OCI-LY7 (cell line): ENCODE measurements around the gene IRF2BP1. TPM values are rescaled to one million over a fixed set of nuclear protein-coding genes. Genes with fewer than 3 reads are reported as not detected.

Experiments used
- Bru-seq: library from RNA; stranded (reverse); fragments of 400-500 nt; gene quantifications from one replicate; lab custom pipeline; 2021; lab: Mats Ljungman, UMichigan
- BruChase-seq, 2 experiments: library from RNA; stranded (reverse); fragments of 400-500 nt; gene quantifications; one replicate each; lab custom pipeline; 2021; lab: Mats Ljungman, UMichigan
- BruUV-seq: library from RNA; stranded (reverse); fragments of 400-500 nt; replicated peaks from 2 replicates; lab custom pipeline; 2021; lab: Mats Ljungman, UMichigan
- CTCF ChIA-PET: fragments of 300-600 bp; sonication (Branson Sonifier 250); formaldehyde crosslinking; loops from one replicate; lab custom pipeline; 2022; ENCODE audit warnings: antibody characterized with exemption; ENCODE audit not compliant: unreplicated experiment; lab: Charles Lee
- POLR2A ChIA-PET: fragments of 300-600 bp; sonication (Branson Sonifier 250); formaldehyde crosslinking; loops from one replicate; lab custom pipeline; 2022; ENCODE audit warnings: antibody characterized with exemption; lab: Charles Lee
- DNase-seq: peaks from one replicate; pipeline ENCODE4 v3.0.0-alpha.2; 2015; ENCODE audit warnings: low spot score
- H2AFZ ChIP-seq: fragments of 200-600 bp; sonication (generic), shearing (Covaris generic); 2 replicates; pipeline ENCODE4 v1.6.1; 2014; ENCODE audit warnings: mild to moderate bottlenecking, antibody characterized with exemption, low read length, moderate library complexity
- H3K27ac ChIP-seq: fragments of 200-600 bp; sonication (generic); 2 replicates; pipeline ENCODE4 v1.5.1; 2014; ENCODE audit warnings: mixed run types, low read depth, mild to moderate bottlenecking, moderate library complexity, low read length, inconsistent platforms; ENCODE audit not compliant: poor library complexity, severe bottlenecking
- H3K36me3 ChIP-seq: fragments of 200-600 bp; sonication (generic); 2 replicates; pipeline ENCODE4 v1.6.1; 2014; ENCODE audit warnings: mild to moderate bottlenecking, antibody characterized with exemption, low read length, moderate library complexity, mixed read lengths; ENCODE audit not compliant: insufficient read depth
- H3K4me1 ChIP-seq: fragments of 200-600 bp; sonication (generic); 2 replicates; pipeline ENCODE4 v1.5.1; 2014; ENCODE audit warnings: mild to moderate bottlenecking, low read length; ENCODE audit not compliant: insufficient read depth, poor library complexity, severe bottlenecking
- H3K4me2 ChIP-seq: fragments of 200-600 bp; sonication (generic); 2 replicates; pipeline ENCODE4 v1.6.1; 2014; ENCODE audit warnings: mild to moderate bottlenecking, low read length
- H3K4me3 ChIP-seq: fragments of 200-600 bp; sonication (generic); 2 replicates; pipeline ENCODE4 v1.5.1; 2014; ENCODE audit warnings: mild to moderate bottlenecking, low read depth, low read length; ENCODE audit not compliant: poor library complexity, severe bottlenecking
- H3K79me2 ChIP-seq: fragments of 200-600 bp; sonication (generic); 2 replicates; pipeline ENCODE4 v1.6.1; 2016; ENCODE audit warnings: low read depth, mild to moderate bottlenecking, low read length, moderate library complexity, mixed read lengths; ENCODE audit not compliant: insufficient read depth
- H3K9me2 ChIP-seq: fragments of 200-600 bp; sonication (generic); 2 replicates; pipeline ENCODE4 v1.6.1; 2016; ENCODE audit warnings: mild to moderate bottlenecking, low read length, mixed read lengths; ENCODE audit not compliant: insufficient read depth
- H3K9me3 ChIP-seq: fragments of 200-600 bp; sonication (generic); 2 replicates; pipeline ENCODE4 v1.6.1; 2014; ENCODE audit warnings: mild to moderate bottlenecking, mixed run types, low read length, mixed read lengths
- H4K20me1 ChIP-seq: fragments of 200-600 bp; sonication (generic); 2 replicates; pipeline ENCODE4 v1.6.1; 2014; ENCODE audit warnings: mild to moderate bottlenecking, antibody characterized with exemption, low read length, moderate library complexity, mixed read lengths; ENCODE audit not compliant: insufficient read depth
- EZH2phosphoT487 ChIP-seq: fragments of 200-600 bp; sonication (generic); IDR thresholded peaks from 2 replicates; pipeline ENCODE4 v1.6.1; 2018; ENCODE audit warnings: low read depth, borderline replicate concordance, mild to moderate bottlenecking, mixed run types, antibody characterized with exemption, low read length, moderate library complexity, mixed read lengths
- intact Hi-C: fragments of 100-400 bp; cut with micrococcal nuclease; formaldehyde crosslinking; loops from one replicate; pipeline ENCODE4 v1.10.0; 2022; ENCODE audit not compliant: unreplicated experiment
- long read RNA-seq: library from polyadenylated mRNA; stranded (forward); transcript quantifications from one replicate; pipeline ENCODE4 v2.0.0, GENCODE V29; 2022
- total RNA-seq, 2 experiments: library from RNA; depleted of rRNA in 1 of 2; stranded (reverse); fragments of >200 nt in 1 of 2; shearing (Covaris generic) in 1 of 2; gene quantifications; 2 replicates each; pipeline ENCODE4 v1.2.3, GENCODE V29; 2014 to 2022
- TF ChIP-seq, protein P1 (sequence below): fragments of 200-600 bp; sonication (generic); conservative IDR thresholded peaks from 2 replicates; pipeline ENCODE4 v1.5.1; 2014; ENCODE audit warnings: mild to moderate bottlenecking, antibody characterized with exemption, low read length, moderate library complexity, mixed read lengths

IRF2BP1 gene
- total RNA-seq (2014; rRNA removed; shearing (Covaris generic)) = 47.4 and 53.5 TPM in 2 replicates
- total RNA-seq (2022) = 25.4 and 30.9 TPM in 2 replicates
- Bru-seq, nascent RNA = percentile 41 among the genes with signal in this experiment
- BruChase-seq, experiment 1, labeled RNA remaining after a 6-hour chase = percentile 49 among the genes with signal in this experiment
- percentile 78 among the genes with signal in this experiment for BruChase-seq, experiment 2, labeled RNA remaining after a 2-hour chase
- long read RNA-seq, transcript IRF2BP1-201 (1 exons, 2,564 nt) = major isoform, 113 of 113 reads
- long read RNA-seq, partial matches to known transcripts = 0 of 113 reads
- long read RNA-seq, other reads (novel, unspliced or antisense) = 0 of 113 reads

DNA sequence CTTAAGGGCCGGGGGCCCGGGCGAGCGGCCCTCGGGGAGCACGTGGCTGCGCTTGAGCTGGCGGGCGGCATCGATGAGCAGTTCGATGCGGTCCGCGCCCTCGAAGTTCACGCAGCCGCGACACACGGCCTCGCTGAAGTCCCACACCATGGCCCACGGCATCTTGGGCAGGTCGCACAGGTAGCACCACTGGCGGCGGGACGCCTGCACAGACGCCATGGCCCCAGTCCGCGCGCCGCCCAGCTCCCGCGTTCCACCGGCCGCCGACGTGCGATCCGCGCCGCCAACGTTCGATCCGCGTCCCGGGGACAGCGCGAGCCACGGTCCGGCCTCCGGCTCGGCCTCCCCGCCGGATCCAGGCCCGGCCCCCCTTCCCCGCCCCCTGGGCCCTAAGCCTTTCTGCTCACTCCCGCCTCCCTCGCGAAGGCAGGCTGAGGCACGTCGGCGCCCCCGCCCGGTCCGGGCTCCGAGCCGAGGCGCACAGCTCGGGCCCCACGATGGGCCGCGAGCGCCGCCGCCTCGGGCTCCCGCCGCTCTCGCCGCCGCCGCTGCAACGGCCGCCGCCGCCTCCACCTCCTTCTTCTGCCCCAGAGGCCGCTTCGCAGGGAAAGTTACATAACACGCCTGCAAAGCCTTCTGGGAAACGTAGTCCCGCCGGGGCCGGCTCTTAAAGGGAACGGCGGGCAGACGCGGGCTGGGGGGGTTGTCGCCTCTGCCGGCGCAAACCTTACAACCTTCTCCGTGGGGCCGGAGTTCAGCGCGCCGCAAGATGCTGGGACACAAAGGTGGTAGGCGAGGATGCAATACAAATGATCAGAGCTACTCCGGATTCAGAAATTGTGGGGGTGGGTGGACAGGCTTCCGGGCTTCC, at the start of gene IRF2BP1:
TSS of gene IRF2BP1 (minus strand) at position 586 of the 871 bp plus-strand sequence. CDS start at position 219, 367 bp downstream.
- ChIA-PET POLR2A (interaction anchor here (0.6 kb wide), 3 partner anchors 30 to 384 kb away, joined by 3 to 4 read pairs (median 4); partner anchors contain the start of gene CCDC61), CTCF (interaction anchor here (1.1 kb wide), 1 partner anchor 69 kb away, joined by 3 read pairs; no protein-coding TSS in a partner anchor)
- H3K4me3 ChIP-seq = peak within 1 kb of the TSS; percentile 98
- no TSS peak for BruUV-seq
- peak within 1 kb of the TSS; percentile 75 for H3K27ac ChIP-seq
- no peaks in the 10 kb centered on the region for H4K20me1 ChIP-seq
- H3K9me3 ChIP-seq = no peaks in the 10 kb centered on the region
- H3K36me3 ChIP-seq = peaks cover 19% of the 10 kb centered on the region; the same call in 1 of the 2 replicates
- intact Hi-C loops = loop anchor here (10.0 kb wide), 1 partner anchor 181 kb away; no protein-coding TSS in a partner anchor
- TF ChIP-seq, protein P1, sequence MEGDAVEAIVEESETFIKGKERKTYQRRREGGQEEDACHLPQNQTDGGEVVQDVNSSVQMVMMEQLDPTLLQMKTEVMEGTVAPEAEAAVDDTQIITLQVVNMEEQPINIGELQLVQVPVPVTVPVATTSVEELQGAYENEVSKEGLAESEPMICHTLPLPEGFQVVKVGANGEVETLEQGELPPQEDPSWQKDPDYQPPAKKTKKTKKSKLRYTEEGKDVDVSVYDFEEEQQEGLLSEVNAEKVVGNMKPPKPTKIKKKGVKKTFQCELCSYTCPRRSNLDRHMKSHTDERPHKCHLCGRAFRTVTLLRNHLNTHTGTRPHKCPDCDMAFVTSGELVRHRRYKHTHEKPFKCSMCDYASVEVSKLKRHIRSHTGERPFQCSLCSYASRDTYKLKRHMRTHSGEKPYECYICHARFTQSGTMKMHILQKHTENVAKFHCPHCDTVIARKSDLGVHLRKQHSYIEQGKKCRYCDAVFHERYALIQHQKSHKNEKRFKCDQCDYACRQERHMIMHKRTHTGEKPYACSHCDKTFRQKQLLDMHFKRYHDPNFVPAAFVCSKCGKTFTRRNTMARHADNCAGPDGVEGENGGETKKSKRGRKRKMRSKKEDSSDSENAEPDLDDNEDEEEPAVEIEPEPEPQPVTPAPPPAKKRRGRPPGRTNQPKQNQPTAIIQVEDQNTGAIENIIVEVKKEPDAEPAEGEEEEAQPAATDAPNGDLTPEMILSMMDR = no peak
- TF ChIP-seq EZH2phosphoT487 = no peak
- H2AFZ ChIP-seq = peak within 1 kb of the TSS; percentile 53
- DNase-seq = peak; percentile 95
- H3K9me2 ChIP-seq = no peaks in the 10 kb centered on the region
- H3K79me2 ChIP-seq = peaks cover 18% of the 10 kb centered on the region; the same call in 1 of the 2 replicates
- H3K4me2 ChIP-seq = peak within 1 kb of the TSS; percentile 95
- H3K4me1 ChIP-seq = peaks cover 44% of the 10 kb centered on the region

- Histone ChIP-seq H3K4me3 (no peak overlapping the region), H3K27ac (no peak overlapping the region), H3K4me1 (no peaks in the 10 kb centered on the region), H4K20me1 (no peaks in the 10 kb centered on the region), H3K9me2 (no peaks in the 10 kb centered on the region), H3K4me2 (no peak overlapping the region), H2AFZ (no peak overlapping the region), H3K79me2 (no peaks in the 10 kb centered on the region), H3K36me3 (no peaks in the 10 kb centered on the region), H3K9me3 (no peaks in the 10 kb centered on the region)
- ChIA-PET CTCF (no interaction called here), POLR2A (no interaction called here)
- no peak for DNase-seq
- intact Hi-C loops = no loop called here
- TF ChIP-seq, protein P1 = no peak
- TF ChIP-seq EZH2phosphoT487 = no peak
- no TSS peak for BruUV-seq
These were observed 49.3 kb upstream of the IRF2BP1 start for GRCh38 chr19:45935267-45935666.
